Globus pallidus (tissue), 1 donor: ENCODE measurements around the gene CYP2E1.
"Not testable (repeated sequence)": the region's sequence is repeated elsewhere in the genome, so short reads cannot be mapped to it uniquely, and the experiment has no call there.

Experiments used
- DNase-seq: peaks from one replicate; pipeline ENCODE4 v3.0.0-alpha.2; 2015; ENCODE audit warnings: low spot score

Gene CYP2E1

DNA sequence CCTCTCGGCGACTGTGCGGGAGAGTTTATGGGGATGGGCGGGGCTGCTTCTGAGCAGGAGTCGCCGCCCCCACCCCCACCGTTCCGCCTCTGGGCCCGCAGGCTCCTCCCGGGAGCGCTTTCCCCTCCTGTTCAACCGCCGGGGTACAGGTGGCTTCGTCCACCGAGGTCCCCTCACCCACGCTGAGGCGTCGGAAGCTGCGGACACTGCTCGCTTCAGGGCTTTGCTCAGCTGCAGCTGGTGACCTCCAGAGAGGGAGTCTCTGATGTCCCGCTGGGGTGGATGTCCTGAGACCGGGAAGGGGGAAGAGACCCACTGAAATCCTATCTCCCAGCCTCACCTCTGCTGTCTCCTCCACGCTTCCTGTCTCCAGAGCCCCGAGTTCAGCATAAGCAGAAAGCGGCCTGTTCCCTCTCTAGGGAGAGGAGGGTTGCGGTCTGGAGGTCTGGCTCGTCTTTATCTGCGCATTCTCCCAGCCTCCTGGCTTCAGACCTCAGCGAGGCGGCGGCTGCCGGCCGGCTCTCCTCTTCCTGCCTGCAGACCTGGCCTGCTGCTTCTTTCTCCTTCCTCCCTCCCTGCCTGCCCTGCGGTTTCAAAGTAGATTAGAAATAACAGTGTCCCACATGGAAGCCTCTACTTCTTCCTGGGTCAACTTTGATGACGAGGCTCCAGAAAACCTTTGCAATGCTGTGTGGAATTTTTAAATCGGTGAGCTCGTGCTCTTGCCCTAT, 1.8 kb downstream of the CYP2E1 start:
- no peak for DNase-seq

DNA sequence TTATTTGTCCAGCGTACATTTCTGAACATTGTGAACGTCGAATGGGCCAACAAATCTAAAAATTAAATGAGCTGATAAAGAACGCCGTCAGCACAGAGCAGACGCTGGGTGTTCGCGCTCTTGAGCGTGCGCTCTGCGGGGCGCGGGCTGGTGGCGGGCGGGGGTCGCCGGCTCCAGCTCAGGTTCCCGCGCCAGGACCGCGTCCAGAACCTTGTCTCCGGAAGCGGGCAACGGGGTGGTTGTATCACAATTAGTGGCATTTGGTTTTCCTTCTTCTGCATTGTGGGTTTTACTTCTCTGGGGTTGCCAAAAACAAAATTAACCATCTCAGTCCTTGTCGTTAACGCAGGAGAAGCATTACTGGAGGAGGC, 2.4 kb downstream of the CYP2E1 start:
- DNase-seq, result no peak

DNA sequence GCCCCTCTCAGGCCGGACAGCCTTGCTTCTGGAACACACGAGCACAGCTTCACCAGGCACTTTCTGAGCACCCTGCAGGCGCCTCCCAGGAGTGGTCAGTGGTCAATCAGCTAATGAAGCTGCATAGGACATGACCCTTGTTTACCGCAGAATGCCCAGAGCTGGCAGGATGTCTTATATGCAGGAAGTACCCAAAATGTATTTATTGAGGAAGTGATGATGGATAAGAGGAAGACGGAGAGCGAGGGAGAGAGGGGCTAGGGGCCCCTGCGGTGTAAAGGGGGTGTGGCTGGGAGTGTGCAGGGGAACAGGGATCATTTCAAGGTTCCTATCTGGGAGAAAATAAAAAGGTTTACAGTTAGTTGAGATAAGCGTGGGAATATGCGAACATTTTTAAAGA, 3.3 kb downstream of the CYP2E1 start:
- no peak for DNase-seq

DNA sequence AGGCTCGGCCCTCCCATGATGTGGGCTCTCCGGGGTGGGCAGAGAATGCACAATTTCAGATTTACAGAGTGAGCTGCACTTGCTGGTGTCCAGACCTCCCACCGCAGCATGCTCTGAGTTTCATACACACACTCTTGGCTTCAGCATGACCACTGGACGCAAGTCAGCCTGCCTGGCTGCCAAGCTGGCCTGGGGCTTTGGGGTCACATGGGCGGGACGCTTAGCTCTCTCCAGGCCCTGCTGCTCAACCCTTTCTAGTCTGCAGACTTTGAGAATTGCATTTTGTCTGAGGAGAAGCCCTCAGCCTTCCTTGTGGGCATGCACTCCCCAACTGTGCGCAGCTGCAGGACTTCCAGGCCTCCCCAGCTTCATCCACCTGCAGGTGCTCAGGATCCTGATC, 5.7 kb downstream of the CYP2E1 start:
- DNase-seq, result no peak

DNA sequence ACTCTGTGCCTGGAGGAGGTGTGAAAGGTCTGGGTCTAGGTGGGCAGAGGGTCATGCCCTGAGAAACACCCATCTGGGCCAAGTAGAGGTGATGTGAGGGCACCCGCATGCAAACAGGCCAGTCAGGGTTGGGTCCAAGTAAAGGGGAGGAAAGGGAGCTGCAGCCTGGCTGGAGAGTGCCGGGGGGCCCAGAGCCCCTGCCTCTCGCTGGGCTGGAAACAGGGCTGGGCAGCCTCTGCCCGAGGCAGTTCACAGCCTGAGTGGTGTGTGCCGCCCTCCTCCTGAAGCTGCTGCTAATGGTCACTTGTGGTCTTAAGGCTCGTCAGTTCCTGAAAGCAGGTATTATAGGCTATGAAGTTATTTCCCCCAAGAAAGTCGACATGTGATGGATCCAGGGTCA, 7.3 kb downstream of the CYP2E1 start:
- DNase-seq, result no peak

DNA sequence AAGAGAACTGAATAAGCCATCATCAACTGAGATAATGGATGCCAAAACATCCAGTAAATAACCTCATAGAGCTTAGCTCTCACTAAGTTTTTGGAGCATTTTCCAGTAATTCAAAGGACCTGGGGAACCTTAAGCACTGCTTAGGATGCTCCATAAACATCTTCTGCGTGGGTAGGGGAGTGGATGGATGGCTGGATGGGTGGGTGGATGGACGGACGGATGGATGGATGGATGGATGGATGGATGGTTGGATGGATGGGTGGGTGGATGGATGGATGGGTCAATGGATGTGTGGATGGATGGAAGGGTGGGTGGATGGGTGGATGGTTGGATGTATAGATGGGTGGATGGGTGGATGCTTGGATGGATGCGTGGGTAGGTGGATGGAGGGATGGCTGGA, 9.0 kb downstream of the CYP2E1 start:
- no peak for DNase-seq

DNA sequence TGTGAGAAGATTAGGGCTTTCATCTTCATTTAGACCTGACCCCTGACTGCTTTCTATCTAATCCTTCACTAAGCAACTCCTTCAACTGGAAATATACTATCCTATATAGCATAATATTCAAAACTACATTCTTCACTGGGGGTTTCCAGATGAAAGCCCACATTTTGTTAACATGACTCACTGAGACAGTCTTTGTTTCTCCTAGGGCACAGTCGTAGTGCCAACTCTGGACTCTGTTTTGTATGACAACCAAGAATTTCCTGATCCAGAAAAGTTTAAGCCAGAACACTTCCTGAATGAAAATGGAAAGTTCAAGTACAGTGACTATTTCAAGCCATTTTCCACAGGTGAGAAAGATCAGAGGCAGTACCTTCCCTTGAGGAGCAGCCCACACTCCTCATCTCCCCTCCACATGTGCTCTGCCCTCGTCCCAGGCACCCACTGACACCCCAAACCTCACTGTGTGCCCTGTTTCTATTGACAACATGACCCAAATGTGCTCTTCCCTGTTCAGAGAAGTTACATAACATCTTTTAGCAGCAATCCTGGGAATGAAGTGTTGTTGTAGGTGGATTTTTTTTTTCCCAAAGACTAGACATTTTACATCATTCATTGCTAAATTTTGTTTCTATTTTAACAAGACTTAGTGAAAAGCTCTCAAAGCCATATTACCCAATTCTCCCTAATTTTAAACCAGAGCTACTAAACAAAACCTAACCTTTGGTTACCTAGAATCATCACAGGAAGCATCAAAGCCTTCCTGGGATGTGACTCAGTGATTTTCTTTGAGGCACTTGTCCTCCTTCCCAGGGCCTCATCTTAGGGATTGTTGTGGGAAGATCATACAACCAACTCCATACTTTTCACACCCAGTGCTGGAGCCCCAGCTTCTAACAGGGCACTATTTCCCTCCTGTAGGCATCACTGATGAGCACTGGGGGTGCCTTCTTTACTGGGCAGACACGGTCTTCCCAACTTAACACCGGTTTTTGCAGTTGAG, 10.7 kb downstream of the CYP2E1 start:
- DNase-seq, result no peak

DNA sequence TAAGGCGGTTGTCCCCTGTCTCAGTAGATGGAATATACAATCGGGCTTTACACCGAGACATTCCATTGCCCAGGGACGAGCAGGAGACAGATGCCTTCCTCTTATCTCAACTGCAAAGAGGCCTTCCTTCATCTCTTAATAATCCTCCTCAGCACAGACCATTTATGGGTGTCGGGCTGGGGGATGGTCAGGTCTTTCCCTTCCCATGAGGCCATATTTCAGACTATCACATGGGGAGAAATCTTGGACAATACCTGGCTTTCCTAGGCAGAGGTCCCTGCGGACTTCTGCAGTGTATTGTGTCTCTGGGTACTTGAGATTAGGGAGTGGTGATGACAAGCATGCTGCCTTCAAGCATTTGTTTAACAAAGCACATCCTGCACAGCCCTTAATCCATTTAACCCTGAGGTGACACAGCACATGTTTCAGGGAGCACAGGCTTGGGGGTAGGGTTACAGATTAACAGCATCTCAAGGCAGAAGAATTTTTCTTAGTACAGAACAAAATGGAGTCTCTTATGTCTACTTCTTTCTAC, 14.3 kb downstream of the CYP2E1 start:
- DNase-seq, result not testable (repeated sequence)

DNA sequence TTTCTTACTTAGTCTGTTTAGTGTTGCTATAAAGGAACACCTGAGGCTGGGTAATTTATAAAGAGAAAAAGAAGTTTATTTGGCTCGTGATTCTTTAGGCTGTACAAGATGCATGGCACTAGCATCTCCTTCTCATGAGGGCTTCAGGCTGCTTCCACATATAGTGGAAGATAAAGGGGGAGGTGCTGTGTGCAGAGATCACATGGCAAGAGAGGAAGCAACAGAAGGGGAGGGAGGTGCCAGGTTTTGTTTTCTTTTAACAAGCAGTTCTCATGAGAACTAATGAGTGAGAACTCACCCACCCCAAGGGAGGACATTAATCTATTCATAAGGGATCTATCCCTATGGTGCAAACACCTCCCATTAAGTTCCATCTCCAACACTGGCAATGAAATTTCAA, 17.3 kb downstream of the CYP2E1 start:
- DNase-seq, result no peak

DNA sequence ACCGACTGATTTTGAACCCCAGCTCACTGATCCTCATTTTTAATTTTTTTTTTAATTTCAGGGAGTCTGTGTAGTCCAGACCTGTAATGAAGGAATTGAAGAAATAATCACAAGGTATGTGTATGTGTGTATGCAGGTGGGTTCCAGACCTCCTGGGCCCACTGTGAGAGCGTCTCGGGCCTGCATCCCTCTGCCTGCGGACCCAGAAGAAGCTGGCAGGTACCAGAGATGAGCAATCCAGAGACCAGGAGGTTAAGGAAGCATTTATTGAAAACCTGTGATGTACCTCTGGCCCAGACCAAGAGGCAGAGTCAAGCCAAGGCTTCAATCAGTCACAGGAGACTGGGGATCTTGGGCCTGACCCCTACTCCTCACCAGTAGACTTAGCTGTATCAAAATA, 27.4 kb downstream of the CYP2E1 start:
- DNase-seq, result no peak

DNA sequence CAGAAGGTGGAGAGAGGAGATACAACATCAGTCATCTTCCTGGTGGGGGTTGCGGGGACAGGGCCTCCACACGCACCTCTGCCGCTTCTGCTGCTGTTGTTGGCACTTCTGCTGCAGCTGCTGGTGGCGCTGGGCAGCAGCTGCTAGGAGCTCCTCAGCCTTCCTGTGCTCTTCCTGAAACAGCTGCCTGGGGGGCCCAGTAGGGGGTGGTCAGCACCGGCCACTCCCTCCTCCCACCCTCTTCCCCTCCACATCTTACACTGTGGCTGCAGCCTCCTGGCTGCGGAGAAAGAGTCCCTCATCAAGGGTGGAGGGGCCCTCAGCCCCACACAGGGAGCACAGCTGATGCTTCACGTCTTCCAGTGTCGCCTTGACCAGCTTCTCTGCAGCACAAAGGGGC, 28.4 kb downstream of the CYP2E1 start:
- DNase-seq, result no peak

DNA sequence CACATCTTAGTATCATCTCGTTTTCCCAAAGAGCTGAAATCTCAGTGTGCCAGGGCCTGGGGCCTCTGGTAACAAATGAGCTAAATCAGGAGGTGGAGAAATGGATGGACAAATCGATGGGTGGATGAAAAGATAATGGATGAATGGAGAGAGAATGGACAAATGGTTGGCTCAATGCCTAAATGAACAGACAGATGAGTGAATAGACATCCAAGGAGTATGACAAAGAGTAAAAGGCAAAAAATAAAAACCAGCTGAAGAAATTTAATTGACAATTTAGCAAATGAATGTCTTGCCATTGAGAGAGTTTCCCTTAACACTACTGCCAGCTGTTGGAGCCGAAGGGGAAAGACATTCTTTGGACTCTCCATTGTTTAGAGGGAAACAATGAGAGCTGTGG, 30.2 kb downstream of the CYP2E1 start:
- DNase-seq, result no peak

DNA sequence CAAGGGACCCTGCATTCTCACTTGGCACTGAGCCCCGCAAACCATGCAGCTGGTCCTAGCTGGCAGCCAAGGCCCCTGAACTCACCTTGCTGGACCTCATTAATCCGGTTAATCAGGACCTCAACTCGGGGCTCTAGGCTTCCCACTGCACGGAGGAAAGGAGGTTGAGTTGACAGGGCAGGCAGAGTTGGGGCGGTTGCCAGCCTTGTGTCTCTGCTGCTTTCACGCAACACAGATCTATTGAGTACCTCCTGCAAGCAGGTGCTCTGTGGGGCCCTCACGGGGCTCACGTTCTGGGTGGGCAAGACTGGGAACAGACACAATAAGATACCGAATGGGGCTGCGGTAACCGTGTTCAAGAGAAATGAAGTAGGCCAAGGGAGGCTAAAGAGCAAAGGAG, 32.1 kb downstream of the CYP2E1 start:
- no peak for DNase-seq

DNA sequence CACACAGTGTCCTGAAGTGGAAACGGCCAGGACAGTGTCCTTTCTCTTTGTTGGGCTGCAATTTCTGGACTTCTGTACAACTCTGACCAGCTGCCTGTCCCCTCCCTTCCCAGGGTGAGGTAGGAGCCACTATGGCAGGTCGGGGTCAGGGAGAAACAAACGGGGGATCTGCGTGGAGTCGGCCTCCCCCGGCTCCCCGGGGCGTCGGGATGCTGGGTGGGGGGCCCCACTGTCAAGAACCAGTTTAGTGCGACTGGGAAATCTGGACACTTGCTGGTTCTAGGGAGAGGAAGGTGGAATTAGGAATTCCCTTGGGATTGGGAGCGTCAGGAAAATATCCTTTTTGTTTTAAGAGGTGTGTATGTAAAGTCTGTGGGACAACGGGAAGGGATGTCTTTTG, 37.7 kb downstream of the CYP2E1 start:
- DNase-seq, result no peak

DNA sequence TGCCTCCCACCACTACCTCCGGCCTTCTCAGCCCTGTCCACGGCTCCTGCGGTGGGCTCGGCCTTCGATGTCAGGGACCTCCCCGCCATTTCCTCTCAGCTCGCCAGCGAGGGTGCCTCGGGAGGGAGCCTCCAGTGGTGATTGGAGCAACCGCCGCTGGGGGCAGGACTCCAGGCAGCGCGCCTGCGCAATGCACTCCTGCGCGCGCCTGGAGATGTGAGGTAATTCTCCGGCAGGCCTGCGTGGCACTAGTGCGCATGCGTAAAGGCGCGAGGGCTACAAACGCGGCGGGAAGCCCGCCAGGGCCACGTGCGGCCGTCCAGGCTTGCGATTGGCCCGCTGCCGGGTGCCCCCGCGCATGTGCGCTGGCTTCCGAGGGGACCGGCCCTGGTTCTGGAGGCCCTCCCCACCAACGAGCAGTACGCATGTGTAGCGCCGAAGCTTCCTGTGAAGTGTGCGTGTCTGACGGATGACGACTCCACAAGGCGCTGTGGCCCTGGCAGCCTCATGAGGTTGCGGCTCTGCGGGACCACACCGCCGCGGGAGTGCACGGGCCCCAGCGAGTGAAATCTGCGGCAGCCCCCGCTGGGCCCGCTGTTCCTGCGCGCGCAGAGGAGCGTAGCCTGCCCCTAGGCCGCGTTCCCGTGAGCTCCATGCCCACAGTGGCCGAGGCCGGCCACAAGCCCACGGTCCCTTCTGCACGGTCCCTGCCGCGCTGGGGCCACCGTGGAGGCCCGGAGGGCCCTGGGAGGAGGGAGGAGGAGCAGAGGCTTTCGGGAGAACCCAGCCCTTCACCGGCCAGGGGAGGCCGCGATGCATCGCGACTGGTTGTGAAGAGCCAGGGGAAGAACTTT, 38.5 kb downstream of the CYP2E1 start, which contains the start of gene SYCE1:
Gene SYCE1, minus strand, starts transcription at position 143 of the 854 bp plus-strand sequence. Its CDS starts 54 bp downstream, at position 89.
- no peak for DNase-seq

DNA sequence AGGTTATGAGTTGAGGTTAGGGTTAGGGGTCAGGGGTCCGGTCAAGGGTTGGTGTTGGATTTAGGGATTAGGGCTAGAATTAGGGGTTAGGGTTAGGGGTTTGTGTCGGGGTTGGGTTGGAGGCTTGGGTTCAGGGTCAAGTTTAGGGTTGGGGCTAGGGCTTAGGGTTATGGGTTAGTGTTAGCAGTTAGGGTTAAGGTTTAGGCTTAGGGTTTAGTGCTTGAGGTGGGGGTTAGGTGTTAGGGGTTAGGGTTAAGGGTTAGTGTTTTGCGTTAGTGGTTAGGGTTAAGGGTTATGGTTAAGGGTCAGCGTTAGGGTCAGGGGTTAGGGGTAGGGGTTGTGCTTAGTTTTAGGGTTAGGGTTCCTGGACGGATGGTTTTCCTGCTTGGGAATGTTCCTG, 40.0 kb downstream of the CYP2E1 start:
- no peak for DNase-seq

DNA sequence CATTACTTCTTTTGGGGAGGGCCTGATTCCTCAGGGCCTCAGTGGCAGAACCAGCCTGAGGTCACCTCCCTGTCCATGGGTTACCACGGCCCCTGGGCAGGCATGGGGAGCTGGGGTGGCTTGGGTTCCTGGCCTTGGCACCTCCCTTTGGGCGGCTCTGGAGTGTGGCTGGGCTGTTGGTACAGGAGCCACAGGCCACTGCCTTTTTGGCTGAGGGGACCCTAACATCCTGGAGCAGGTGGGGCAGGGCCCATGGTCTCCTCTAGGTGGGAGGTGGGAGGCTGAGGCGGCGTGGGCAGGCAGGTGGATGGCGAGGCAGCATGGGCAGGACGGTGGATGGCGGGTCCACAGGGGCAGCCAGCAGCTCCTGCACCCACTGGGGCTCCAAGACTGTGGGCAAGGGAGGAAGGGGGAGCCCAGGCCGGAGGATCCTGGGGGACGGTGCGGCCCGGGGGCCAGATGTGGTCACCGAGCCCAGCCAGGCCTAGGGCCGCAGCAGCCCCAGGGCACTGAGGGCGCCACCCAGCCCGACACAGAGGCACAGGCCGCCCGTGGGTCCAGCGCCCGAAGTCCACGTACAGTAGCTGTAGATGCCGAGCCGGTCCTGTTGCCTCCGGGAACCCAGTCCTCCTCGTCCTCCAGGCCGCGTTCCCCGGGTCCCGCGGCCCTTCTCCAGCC, 40.6 kb downstream of the CYP2E1 start:
- DNase-seq, result no peak

DNA sequence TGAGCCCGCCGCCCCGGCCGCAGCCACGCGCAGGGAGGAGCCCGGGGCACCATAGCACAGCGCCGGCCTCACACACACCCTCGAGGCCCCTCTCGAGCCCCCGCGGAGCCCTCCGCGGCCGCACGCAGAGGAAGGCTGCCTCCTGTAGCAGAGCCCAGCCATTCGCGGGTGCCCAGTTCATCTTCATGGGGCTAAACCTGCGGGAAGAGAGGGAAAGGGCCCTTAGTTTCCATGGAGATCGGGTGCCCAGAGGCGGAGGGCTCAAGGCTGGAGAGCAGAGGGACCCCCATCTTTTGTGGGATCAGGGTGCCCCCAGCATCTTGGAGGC, 41.1 kb downstream of the CYP2E1 start:
- DNase-seq, result no peak

DNA sequence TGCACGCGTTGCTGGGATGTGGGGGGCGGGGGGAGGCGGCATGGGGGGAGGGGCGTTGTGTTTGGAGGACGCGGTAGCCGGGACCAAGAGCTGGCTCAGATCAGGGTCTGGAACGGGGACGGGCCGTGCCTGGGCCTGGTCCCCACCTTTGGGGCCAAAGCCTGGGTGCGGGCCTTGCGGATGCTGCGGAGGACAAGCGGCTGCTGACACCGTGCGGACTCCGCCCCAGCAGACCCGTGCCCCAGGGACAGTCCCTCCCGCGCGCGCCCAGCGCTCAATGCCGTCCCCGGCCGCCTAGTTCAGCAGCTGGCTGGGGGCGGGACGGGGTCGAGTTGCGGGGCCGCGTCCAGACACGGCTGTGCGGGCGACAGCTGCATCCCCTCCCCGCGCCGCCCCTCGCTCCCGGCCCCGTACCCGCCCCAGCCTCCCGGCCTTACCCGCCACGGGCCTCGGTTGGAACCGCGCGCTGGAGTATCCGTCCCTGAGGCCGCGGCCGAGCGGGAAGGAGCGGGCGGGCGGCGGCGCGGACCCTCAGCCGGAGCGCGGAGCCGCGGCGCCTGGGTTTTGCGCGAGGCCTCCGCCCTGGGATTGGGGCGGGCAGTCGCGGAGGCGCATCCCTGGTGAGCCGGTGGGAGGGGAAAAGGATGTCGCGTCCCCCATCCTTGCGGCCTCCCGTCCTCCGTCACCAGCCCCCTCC, 41.8 kb downstream of the CYP2E1 start:
- not testable (repeated sequence) for DNase-seq

DNA sequence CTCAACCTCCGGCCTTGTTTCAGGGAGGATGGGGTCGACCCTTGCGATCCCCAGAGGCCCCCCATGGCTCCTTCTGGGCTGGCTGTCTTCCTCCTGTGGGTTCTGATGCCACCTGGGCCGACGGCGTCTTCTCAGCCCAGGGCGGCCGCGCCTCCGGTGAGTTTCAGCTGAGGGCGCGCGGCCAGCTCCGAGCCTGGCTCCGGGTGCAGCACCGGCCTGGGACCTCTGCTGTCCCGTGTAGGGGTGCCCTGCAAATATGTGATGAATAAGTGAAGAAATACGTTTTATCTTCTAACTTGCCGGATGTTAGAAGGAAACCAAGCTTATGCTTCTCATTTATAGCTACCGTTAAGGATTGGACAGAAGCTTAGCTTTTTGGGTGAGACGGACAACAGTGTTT, 42.6 kb downstream of the CYP2E1 start:
- not testable (repeated sequence) for DNase-seq

DNA sequence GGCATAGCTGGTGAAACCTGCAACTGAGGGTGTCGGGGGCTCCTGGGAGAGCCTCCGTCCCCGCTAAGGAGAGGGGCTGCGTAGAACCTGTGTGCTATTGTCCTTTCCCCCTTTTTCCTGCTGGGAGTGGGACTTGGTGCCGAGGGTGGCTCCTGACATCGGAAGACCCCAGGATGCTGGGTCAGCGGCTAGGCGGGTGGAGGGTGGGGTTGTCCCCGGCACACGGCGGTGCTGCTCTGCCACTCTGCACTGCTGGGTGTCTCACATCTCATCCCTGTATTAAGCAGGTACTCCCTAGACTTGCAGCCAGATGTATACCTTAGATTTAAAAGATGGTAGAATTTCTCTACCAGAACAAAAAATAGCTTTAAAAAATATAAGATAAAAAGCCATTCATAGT, 44.9 kb downstream of the CYP2E1 start:
- not testable (repeated sequence) for DNase-seq
